HL-60 (cell line): ENCODE data around the gene PXDN.

Experiments
- DNase-seq, 2 experiments: peaks; one replicate each; pipeline ENCODE4 v3.0.0-alpha.2; 2010 to 2020; ENCODE audit warnings: low read depth in 1 of 2, low spot score in 1 of 2
- H3K27ac ChIP-seq: fragments of 250-450 bp; sonication (Bioruptor Pico); replicated peaks from 2 replicates; pipeline ENCODE4 v1.5.1; 2020; ENCODE audit warnings: mild to moderate bottlenecking, moderate library complexity
- H3K27me3 ChIP-seq: fragments of 250-450 bp; sonication (Bioruptor Pico); 2 replicates; pipeline ENCODE4 v1.5.1; 2021; ENCODE audit warnings: mild to moderate bottlenecking, moderate library complexity; ENCODE audit not compliant: insufficient read depth, poor library complexity, severe bottlenecking
- H3K4me3 ChIP-seq: replicated peaks from 2 replicates; pipeline ENCODE4 v1.5.1; 2011; ENCODE audit warnings: mild to moderate bottlenecking, control low read depth, low read length; ENCODE audit not compliant: insufficient read depth
- GABPA ChIP-seq: IDR thresholded peaks from 2 replicates; pipeline ENCODE4 v1.6.1; 2012; ENCODE audit warnings: low read depth
- POLR2AphosphoS5 ChIP-seq: IDR thresholded peaks from 2 replicates; pipeline ENCODE4 v1.6.1; 2012; ENCODE audit warnings: low read depth
- REST ChIP-seq: IDR thresholded peaks from 2 replicates; pipeline ENCODE4 v1.6.1; 2012; ENCODE audit warnings: low read depth; ENCODE audit not compliant: insufficient replicate concordance
- SPI1 ChIP-seq: IDR thresholded peaks from 2 replicates; pipeline ENCODE4 v1.6.1; 2012; ENCODE audit warnings: low read depth, mild to moderate bottlenecking, borderline replicate concordance
- TF ChIP-seq, protein P1 (sequence below): IDR thresholded peaks from one replicate; pipeline ENCODE4 v1.5.1; 2011; ENCODE audit warnings: low read length, control low read depth, inconsistent platforms; ENCODE audit not compliant: insufficient read depth

The PXDN gene

DNA sequence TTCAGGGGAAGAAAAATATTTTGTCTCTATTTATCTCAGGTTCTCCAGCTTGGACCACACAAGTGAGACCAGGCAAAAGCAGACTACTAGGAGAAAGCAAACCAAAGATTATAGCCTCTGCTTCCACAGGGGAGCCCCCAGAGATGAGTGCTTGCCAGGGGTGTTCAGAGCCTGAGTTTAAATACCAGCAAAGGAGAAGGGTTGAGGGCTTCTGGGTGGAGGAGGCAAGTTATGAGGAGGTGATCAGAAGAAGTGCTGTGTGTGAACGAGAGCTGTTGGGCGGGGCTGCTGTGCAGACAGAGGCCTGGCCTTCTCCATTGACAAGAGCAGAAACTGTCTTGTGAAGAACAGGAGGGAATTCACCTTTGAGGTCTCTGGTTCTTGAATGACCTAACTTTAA, 32.8 kb upstream of the PXDN start:
- Histone ChIP-seq H3K27me3 (no peaks in the 10 kb centered on the region), H3K4me3 (no peak overlapping the region), H3K27ac (no peak overlapping the region)
- no peak for DNase-seq
- TF ChIP-seq REST (no peak), POLR2AphosphoS5 (no peak), GABPA (no peak), SPI1 (no peak)
- TF ChIP-seq, protein P1, sequence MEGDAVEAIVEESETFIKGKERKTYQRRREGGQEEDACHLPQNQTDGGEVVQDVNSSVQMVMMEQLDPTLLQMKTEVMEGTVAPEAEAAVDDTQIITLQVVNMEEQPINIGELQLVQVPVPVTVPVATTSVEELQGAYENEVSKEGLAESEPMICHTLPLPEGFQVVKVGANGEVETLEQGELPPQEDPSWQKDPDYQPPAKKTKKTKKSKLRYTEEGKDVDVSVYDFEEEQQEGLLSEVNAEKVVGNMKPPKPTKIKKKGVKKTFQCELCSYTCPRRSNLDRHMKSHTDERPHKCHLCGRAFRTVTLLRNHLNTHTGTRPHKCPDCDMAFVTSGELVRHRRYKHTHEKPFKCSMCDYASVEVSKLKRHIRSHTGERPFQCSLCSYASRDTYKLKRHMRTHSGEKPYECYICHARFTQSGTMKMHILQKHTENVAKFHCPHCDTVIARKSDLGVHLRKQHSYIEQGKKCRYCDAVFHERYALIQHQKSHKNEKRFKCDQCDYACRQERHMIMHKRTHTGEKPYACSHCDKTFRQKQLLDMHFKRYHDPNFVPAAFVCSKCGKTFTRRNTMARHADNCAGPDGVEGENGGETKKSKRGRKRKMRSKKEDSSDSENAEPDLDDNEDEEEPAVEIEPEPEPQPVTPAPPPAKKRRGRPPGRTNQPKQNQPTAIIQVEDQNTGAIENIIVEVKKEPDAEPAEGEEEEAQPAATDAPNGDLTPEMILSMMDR = no peak

DNA sequence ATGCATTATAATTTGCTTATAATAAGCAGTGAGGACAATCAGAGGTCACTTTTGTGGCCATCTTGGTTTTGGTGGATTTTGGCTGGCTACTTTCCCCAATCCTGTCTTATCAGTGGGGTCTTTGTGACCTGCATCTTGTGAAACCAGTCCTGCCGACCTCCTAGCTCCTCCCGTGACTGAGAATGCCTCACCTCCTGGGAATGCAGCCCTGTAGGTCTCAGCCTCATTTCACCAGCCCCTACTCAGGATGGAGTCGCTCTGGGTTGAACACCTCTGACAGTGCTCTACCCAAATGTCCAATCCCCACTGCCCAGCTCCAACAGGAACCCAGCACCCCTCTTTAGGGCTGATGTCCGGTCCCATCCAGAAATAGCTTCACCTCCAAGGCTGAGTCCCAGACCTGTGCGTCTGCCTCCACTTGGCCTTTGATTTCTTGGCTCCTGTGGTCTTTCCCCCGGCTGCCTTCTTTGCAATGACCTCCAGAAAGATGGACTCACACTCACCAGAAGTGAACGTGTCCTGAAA, 31.3 kb upstream of the PXDN start:
- no peak overlapping the region for H3K27ac ChIP-seq

DNA sequence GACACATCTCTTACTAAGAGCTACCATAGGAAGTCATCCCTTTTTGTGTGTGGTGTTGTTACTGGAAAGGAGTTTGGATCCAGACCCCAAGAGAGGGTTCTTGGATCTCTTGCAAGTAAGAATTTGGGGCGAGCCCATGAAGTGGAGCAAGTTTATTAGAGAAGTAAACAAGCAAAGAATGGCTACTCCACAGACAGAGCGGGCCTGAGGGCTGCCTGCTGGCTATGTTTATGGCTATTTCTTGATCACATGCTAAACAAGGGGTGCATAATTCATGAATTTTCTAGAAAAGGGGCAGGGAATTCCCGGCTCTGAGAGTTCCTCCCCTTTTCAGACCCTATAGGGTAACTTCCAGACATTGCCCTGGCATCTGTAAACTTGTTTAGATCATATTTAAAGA, 30.6 kb upstream of the PXDN start:
- Histone ChIP-seq H3K27ac (no peak overlapping the region), H3K4me3 (no peak overlapping the region), H3K27me3 (no peaks in the 10 kb centered on the region)
- DNase-seq = no peak
- TF ChIP-seq GABPA = no peak
- TF ChIP-seq REST = no peak
- TF ChIP-seq POLR2AphosphoS5 = no peak
- TF ChIP-seq, protein P1 = no peak
- no peak for TF ChIP-seq SPI1

More for the DNA sequence above, 31.3 kb upstream of the PXDN start:
- H3K27me3 ChIP-seq = no peaks in the 10 kb centered on the region
- no peak overlapping the region for H3K4me3 ChIP-seq
- TF ChIP-seq, protein P1 = no peak
- no peak for TF ChIP-seq REST
- TF ChIP-seq GABPA = no peak
- TF ChIP-seq POLR2AphosphoS5 = no peak
- no peak for TF ChIP-seq SPI1
- DNase-seq = no peak
